Esophagus muscularis mucosa (tissue), 4 donors: ENCODE data around the gene BTBD19. TPM values are rescaled to one million over a fixed set of nuclear protein-coding genes. Genes with fewer than 3 reads are reported as not detected.

Experiments used
- DNase-seq: peaks from one replicate; pipeline ENCODE4 v3.0.0-alpha.2; 2017; ENCODE audit errors: extremely low spot score
- H3K27ac ChIP-seq, 4 donors: fragments of 200-600 bp; sonication (generic); replicated peaks in 1 of 4; 1 replicate in 3 of 4; 2 replicates in 1 of 4; pipeline ENCODE4 v1.5.1; 2016 to 2019; ENCODE audit warnings: mild to moderate bottlenecking in 1 of 4
- H3K27me3 ChIP-seq, 4 donors: fragments of 200-600 bp; sonication (generic); one replicate each; pipeline versions ENCODE4 v1.5.1 to v1.6.0; 2016 to 2019
- H3K36me3 ChIP-seq, 4 donors: fragments of 200-600 bp; sonication (generic); one replicate each; pipeline ENCODE4 v1.5.1; 2016 to 2019
- H3K4me1 ChIP-seq, 4 donors: fragments of 200-600 bp; sonication (generic); one replicate each; pipeline ENCODE4 v1.5.1; 2016 to 2019
- H3K4me3 ChIP-seq, 4 donors: fragments of 200-600 bp; sonication (generic); 1 replicate in 2 of 4; 2 replicates in 2 of 4; pipeline ENCODE4 v1.5.1; 2016 to 2019; ENCODE audit warnings: mild to moderate bottlenecking in 4 of 4, moderate library complexity in 1 of 4
- H3K9me3 ChIP-seq, 4 donors: fragments of 200-600 bp; sonication (generic); 1 replicate in 3 of 4; 2 replicates in 1 of 4; pipeline ENCODE4 v1.5.1; 2016 to 2019
- EP300 ChIP-seq: sonication (generic); formaldehyde crosslinking; IDR thresholded peaks from one replicate; pipeline ENCODE4 v1.6.1; 2017; ENCODE audit warnings: antibody characterized with exemption
- POLR2A ChIP-seq: fragments of 450-650 bp; IDR thresholded peaks from one replicate; pipeline ENCODE4 v1.6.1; 2017; ENCODE audit warnings: antibody characterized with exemption, moderate library complexity, mild to moderate bottlenecking, low read depth
- POLR2AphosphoS5 ChIP-seq, 2 donors: sonication (generic); formaldehyde crosslinking; IDR thresholded peaks; one replicate each; pipeline ENCODE4 v1.6.1; 2017; ENCODE audit warnings: antibody characterized with exemption in 2 of 2
- WGBS: methylation state at CpG from one replicate; pipeline ENCODE4 v1.1.5; 2018; 5-methylcytosine and 5-hydroxymethylcytosine counted together
- intact Hi-C: fragments of 100-400 bp; cut with DNase I; formaldehyde crosslinking; loops from one replicate; pipeline ENCODE4 v1.15.1; 2023
- total RNA-seq, 4 donors: library from RNA; depleted of rRNA; stranded (reverse); fragments of >200 nt; gene quantifications; one replicate each; pipeline versions ENCODE4 v1.1.0 to v1.2.1, GENCODE V29; 2016
- TF ChIP-seq, protein P1 (sequence below), 3 experiments: fragments of 200-600 bp in 2 of 3; fragments of 450-650 bp in 1 of 3; sonication (generic) in 2 of 3; IDR thresholded peaks; one replicate each; pipeline ENCODE4 v1.5.1; 2017 to 2019; ENCODE audit warnings: antibody characterized with exemption in 3 of 3, mild to moderate bottlenecking in 2 of 3, moderate library complexity in 1 of 3

BTBD19 gene
- total RNA-seq, 4 donors from 2014 or later: 2.7 to 6.6 (median 3.4) TPM

GRCh38 chr1:44799770-44800584 lies 8.3 kb upstream of the BTBD19 start, which contains the start of gene PLK3:
TSS of gene PLK3 (plus strand) at chr1:44800377. CDS start at chr1:44800464, 87 bp downstream.
- no peaks in the 10 kb centered on the region for H3K27me3 ChIP-seq
- DNase-seq: peak; percentile 99
- intact Hi-C loops: loop anchor here (5.0 kb wide), 1 partner anchor 37 kb away; no protein-coding TSS in a partner anchor
- H3K4me3 ChIP-seq: peak within 1 kb of the TSS; percentile 81 to 95 (median 92)
- peaks cover 29 to 56% (median 44%) of the 10 kb centered on the region in 4 donors for H3K4me1 ChIP-seq
- H3K27ac ChIP-seq: peak within 1 kb of the TSS; percentile 92 to 97 (median 94)
- no peaks in the 10 kb centered on the region for H3K9me3 ChIP-seq
- TF ChIP-seq, protein P1, sequence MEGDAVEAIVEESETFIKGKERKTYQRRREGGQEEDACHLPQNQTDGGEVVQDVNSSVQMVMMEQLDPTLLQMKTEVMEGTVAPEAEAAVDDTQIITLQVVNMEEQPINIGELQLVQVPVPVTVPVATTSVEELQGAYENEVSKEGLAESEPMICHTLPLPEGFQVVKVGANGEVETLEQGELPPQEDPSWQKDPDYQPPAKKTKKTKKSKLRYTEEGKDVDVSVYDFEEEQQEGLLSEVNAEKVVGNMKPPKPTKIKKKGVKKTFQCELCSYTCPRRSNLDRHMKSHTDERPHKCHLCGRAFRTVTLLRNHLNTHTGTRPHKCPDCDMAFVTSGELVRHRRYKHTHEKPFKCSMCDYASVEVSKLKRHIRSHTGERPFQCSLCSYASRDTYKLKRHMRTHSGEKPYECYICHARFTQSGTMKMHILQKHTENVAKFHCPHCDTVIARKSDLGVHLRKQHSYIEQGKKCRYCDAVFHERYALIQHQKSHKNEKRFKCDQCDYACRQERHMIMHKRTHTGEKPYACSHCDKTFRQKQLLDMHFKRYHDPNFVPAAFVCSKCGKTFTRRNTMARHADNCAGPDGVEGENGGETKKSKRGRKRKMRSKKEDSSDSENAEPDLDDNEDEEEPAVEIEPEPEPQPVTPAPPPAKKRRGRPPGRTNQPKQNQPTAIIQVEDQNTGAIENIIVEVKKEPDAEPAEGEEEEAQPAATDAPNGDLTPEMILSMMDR (IDR thresholded peaks at IDR 0.05): peak; percentile 83 to 95 (median 91)
- peak; percentile 55 for TF ChIP-seq POLR2A
- peak; percentile 85 to 97 for TF ChIP-seq POLR2AphosphoS5 (IDR thresholded peaks at IDR 0.05)
- no peak for TF ChIP-seq EP300
- WGBS: 1% methylated on average over 51 of the region's 79 CpGs
- H3K36me3 ChIP-seq: peaks cover 0 to 30% (median 26%) of the 10 kb centered on the region in 4 donors

DNA sequence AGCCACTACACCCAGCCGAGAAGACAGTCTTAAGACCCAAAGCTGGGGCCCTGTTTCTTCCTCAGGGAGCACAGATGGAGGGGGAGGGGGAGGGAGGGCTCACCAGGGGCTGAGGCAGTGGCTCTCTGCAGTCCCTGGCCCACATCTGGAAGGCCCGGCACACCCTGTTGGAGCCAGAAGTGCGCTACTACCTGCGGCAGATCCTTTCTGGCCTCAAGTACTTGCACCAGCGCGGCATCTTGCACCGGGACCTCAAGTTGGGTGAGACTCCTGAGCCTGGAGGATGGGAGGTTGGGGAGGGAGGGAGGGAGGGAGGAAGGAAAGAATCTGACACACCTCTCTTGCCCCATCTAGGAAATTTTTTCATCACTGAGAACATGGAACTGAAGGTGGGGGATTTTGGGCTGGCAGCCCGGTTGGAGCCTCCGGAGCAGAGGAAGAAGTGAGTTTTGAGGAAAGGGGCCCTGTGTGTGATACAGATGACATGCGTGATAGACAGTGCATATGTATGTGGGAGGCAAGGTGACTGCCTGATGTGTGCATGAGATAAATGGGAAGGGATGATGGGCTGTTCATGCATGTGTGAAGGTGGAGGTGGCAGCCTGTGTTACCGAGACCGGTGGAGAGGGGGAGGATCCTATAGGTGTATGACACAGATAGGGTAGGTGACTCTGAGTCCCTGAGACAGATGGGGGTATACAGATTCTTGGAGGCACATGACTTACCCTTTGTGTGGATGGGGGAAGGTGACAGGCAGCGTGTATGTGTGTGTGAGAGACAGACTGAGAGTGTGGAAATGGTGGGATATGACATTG lies 6.6 kb upstream of the BTBD19 start:
- intact Hi-C loops: no loop called here
- peaks cover 46 to 73% (median 61%) of the 10 kb centered on the region in 4 donors for H3K4me1 ChIP-seq
- H3K27me3 ChIP-seq: no peaks in the 10 kb centered on the region
- TF ChIP-seq POLR2A (no peak), EP300 (no peak), POLR2AphosphoS5 (IDR thresholded peaks at IDR 0.05) (no peak)
- TF ChIP-seq, protein P1 (IDR thresholded peaks at IDR 0.05): no peak
- DNase-seq: peak; percentile 91
- peak overlapping the region; percentile 48 to 96 (median 80) for H3K27ac ChIP-seq
- H3K4me3 ChIP-seq: peak overlapping the region; percentile 81 to 95 (median 92)
- no peaks in the 10 kb centered on the region for H3K9me3 ChIP-seq
- peaks cover 9 to 47% (median 41%) of the 10 kb centered on the region in 4 donors for H3K36me3 ChIP-seq
- WGBS: 38% methylated on average over 11 of the region's 13 CpGs

GRCh38 chr1:44802306-44803061 lies 5.8 kb upstream of the BTBD19 start:
- no peak for DNase-seq
- peak overlapping the region; percentile 48 to 96 (median 80) for H3K27ac ChIP-seq
- peak overlapping the region; percentile 81 to 95 (median 92) for H3K4me3 ChIP-seq
- WGBS: 85% methylated on average over 8 of the region's 13 CpGs
- no peaks in the 10 kb centered on the region for H3K9me3 ChIP-seq
- peaks cover 53 to 81% (median 69%) of the 10 kb centered on the region in 4 donors for H3K4me1 ChIP-seq
- TF ChIP-seq EP300 (no peak), POLR2A (no peak), POLR2AphosphoS5 (IDR thresholded peaks at IDR 0.05) (no peak)
- TF ChIP-seq, protein P1 (IDR thresholded peaks at IDR 0.05): no peak
- H3K27me3 ChIP-seq: no peaks in the 10 kb centered on the region
- peaks cover 9 to 47% (median 41%) of the 10 kb centered on the region in 4 donors for H3K36me3 ChIP-seq
- intact Hi-C loops: no loop called here

DNA sequence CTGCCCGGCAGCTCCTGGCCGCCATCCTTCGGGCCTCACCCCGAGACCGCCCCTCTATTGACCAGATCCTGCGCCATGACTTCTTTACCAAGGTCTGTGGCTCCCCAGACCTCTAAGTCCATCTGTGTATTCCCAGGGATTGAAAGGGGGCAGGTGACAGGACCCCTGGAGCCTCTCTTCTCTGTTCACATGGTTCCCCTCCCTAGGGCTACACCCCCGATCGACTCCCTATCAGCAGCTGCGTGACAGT lies 5.3 kb upstream of the BTBD19 start:
- peak overlapping the region; percentile 48 to 96 (median 80) for H3K27ac ChIP-seq
- no peak for DNase-seq
- no peaks in the 10 kb centered on the region for H3K9me3 ChIP-seq
- 92% methylated on average over 9 of the region's 9 CpGs for WGBS
- H3K4me3 ChIP-seq: peak overlapping the region in 1 of 4 donors; percentile 92
- H3K36me3 ChIP-seq: peaks cover 9 to 47% (median 41%) of the 10 kb centered on the region in 4 donors
- intact Hi-C loops: no loop called here
- no peaks in the 10 kb centered on the region for H3K27me3 ChIP-seq
- H3K4me1 ChIP-seq: peaks cover 58 to 86% (median 74%) of the 10 kb centered on the region in 4 donors
- TF ChIP-seq POLR2A: no peak
- TF ChIP-seq POLR2AphosphoS5 (IDR thresholded peaks at IDR 0.05): no peak
- TF ChIP-seq, protein P1 (IDR thresholded peaks at IDR 0.05): no peak
- TF ChIP-seq EP300: no peak
